Head of caudate nucleus (tissue), 42 donors: ENCODE measurements around the gene PITHD1.
A peak's percentile ranks its signal among the peaks of the same experiment; 100 is the strongest.
"Not testable (repeated sequence)": the region's sequence is repeated elsewhere in the genome, so short reads cannot be mapped to it uniquely, and the experiment has no call there.

Experiments
- DNase-seq, 42 donors: peaks; one replicate each; pipeline versions ENCODE4 v3.0.0 to v3.0.0-alpha.2; 2020 to 2021; ENCODE audit warnings: mixed read lengths in 7 of 42
- intact Hi-C: fragments of 100-400 bp; cut with DNase I; formaldehyde crosslinking; loops from one replicate; pipeline ENCODE4 v1.15.0; 2022

PITHD1 gene

GRCh38 chr1:23795676-23796465, 17.7 kb downstream of the PITHD1 start:
- DNase-seq: no peak
- intact Hi-C loops: no loop called here

GRCh38 chr1:23796466-23797271, 18.5 kb downstream of the PITHD1 start:
- DNase-seq: no peak

GRCh38 chr1:23797478-23798448, 19.5 kb downstream of the PITHD1 start:
- DNase-seq: no peak
- intact Hi-C loops: no loop called here

More at GRCh38 chr1:23796466-23797271, 18.5 kb downstream of the PITHD1 start:
- intact Hi-C loops: no loop called here

GRCh38 chr1:23798662-23799142, 20.5 kb downstream of the PITHD1 start:
- intact Hi-C loops: no loop called here
- DNase-seq: peak in 1 of 42 donors; percentile 16

- intact Hi-C loops: no loop called here
These were observed 21.0 kb downstream of the PITHD1 start for GRCh38 chr1:23799255-23799569.

GRCh38 chr1:23799570-23800399, 21.6 kb downstream of the PITHD1 start:
- DNase-seq: peak in 20 of 42 donors; percentile 12 to 59 (median 41)
- intact Hi-C loops: no loop called here

More at GRCh38 chr1:23799255-23799569, 21.0 kb downstream of the PITHD1 start:
- DNase-seq: no peak

- DNase-seq: peak; percentile 92 to 99 (median 96)
- intact Hi-C loops: no loop called here
These were observed 22.5 kb downstream of the PITHD1 start, which contains the start of gene GALE for GRCh38 chr1:23800400-23801337. Gene GALE, minus strand, starts transcription at chr1:23800754. Its CDS starts 1,747 bp downstream, at chr1:23799007.

GRCh38 chr1:23801338-23801748, 23.1 kb downstream of the PITHD1 start:
- intact Hi-C loops: no loop called here
- DNase-seq: peak in 2 of 42 donors; percentile 13 to 21

- intact Hi-C loops: no loop called here
- DNase-seq: peak in 2 of 42 donors; percentile 18 to 32
These were observed 23.7 kb downstream of the PITHD1 start for GRCh38 chr1:23801876-23802275.

GRCh38 chr1:23802809-23803342, 24.7 kb downstream of the PITHD1 start:
- DNase-seq, intact Hi-C loops: not testable (repeated sequence)

GRCh38 chr1:23803674-23804073, 25.5 kb downstream of the PITHD1 start:
- intact Hi-C loops: no loop called here
- no peak for DNase-seq

- intact Hi-C loops: no loop called here
- no peak for DNase-seq
These were observed 26.1 kb downstream of the PITHD1 start for GRCh38 chr1:23804183-23804835.

GRCh38 chr1:23805025-23805424, 26.8 kb downstream of the PITHD1 start:
- no peak for DNase-seq
- intact Hi-C loops: no loop called here

GRCh38 chr1:23806280-23806679, 28.1 kb downstream of the PITHD1 start:
- no peak for DNase-seq
- intact Hi-C loops: no loop called here

- no peak for DNase-seq
- intact Hi-C loops: no loop called here
These were observed 29.2 kb downstream of the PITHD1 start for GRCh38 chr1:23807453-23807852.

- peak in 38 of 42 donors; percentile 49 to 84 (median 68) for DNase-seq
- intact Hi-C loops: no loop called here
These were observed 31.5 kb downstream of the PITHD1 start for GRCh38 chr1:23809751-23810171.
